ENCODE results near the gene PRDM16. TPM values are rescaled to one million over a fixed set of nuclear protein-coding genes. Genes with fewer than 3 reads are reported as not detected.

The PRDM16 gene
- polyA plus RNA-seq, 1 donor from 2014 or later = 0.21 TPM

- Histone ChIP-seq H3K4me2 (ENCODE audit: low read length) (no peak overlapping the region), H3K27ac (ENCODE audit: low read length) (no peak overlapping the region), H3K36me3 (ENCODE audit: insufficient read depth, low read length) (no peaks in the 10 kb centered on the region), H3K4me3 (ENCODE audit: low read length) (no peak overlapping the region), H3K9me2 (ENCODE audit: insufficient read depth, low read length) (no peaks in the 10 kb centered on the region), H3K9ac (ENCODE audit: low read length) (no peak overlapping the region), H3K79me2 (replicated peaks; ENCODE audit: insufficient read depth, low read length) (no peaks in the 10 kb centered on the region), H4K20me1 (ENCODE audit: insufficient read depth) (no peaks in the 10 kb centered on the region), H3F3A (ENCODE audit: insufficient read depth, low read length, poor library complexity, severe bottlenecking) (no peaks in the 10 kb centered on the region), H3K27me3 (ENCODE audit: insufficient read depth, low read depth, low read length) (no peaks in the 10 kb centered on the region), H3K9me3 (ENCODE audit: low read length) (no peaks in the 10 kb centered on the region), H2AFZ (ENCODE audit: low read depth, low read length) (no peak overlapping the region)
- TF ChIP-seq MXI1 (conservative IDR thresholded peaks at IDR 0.05; ENCODE audit: poor library complexity, severe bottlenecking) = no peak
- TF ChIP-seq TAF1 (IDR thresholded peaks at IDR 0.05; ENCODE audit: low read depth) = no peak
- TF ChIP-seq RAD21 (conservative IDR thresholded peaks at IDR 0.05) = no peak
- no peak for TF ChIP-seq REST (IDR thresholded peaks at IDR 0.05; ENCODE audit: borderline replicate concordance)
- no peak for TF ChIP-seq EZH2 (IDR thresholded peaks at IDR 0.05; ENCODE audit: borderline replicate concordance, insufficient read depth, low read length, poor library complexity, severe bottlenecking)
- TF ChIP-seq POLR2AphosphoS5 (IDR thresholded peaks at IDR 0.05) = no peak
- no peak for TF ChIP-seq SMC3 (conservative IDR thresholded peaks at IDR 0.05; ENCODE audit: poor library complexity)
- TF ChIP-seq EP300 (conservative IDR thresholded peaks at IDR 0.05; ENCODE audit: poor library complexity, severe bottlenecking) = no peak
- no peak for TF ChIP-seq CTCF (IDR thresholded peaks at IDR 0.05; ENCODE audit: poor library complexity, severe bottlenecking)
Measured at GRCh38 chr1:3476666-3477065, 407.7 kb downstream of the PRDM16 start.

GRCh38 chr1:3477241-3477995 is 408.4 kb downstream of the PRDM16 start:
- Histone ChIP-seq H3K9me3 (ENCODE audit: low read length) (no peaks in the 10 kb centered on the region), H3K9me2 (ENCODE audit: insufficient read depth, low read length) (no peaks in the 10 kb centered on the region), H3K9ac (ENCODE audit: low read length) (no peak overlapping the region), H3K27ac (ENCODE audit: low read length) (no peak overlapping the region), H3K4me2 (ENCODE audit: low read length) (no peak overlapping the region), H3K36me3 (ENCODE audit: insufficient read depth, low read length) (no peaks in the 10 kb centered on the region), H2AFZ (ENCODE audit: low read depth, low read length) (no peak overlapping the region), H3K4me3 (ENCODE audit: low read length) (no peak overlapping the region), H3K27me3 (ENCODE audit: insufficient read depth, low read depth, low read length) (no peaks in the 10 kb centered on the region), H3F3A (ENCODE audit: insufficient read depth, low read length, poor library complexity, severe bottlenecking) (no peaks in the 10 kb centered on the region), H3K79me2 (replicated peaks; ENCODE audit: insufficient read depth, low read length) (no peaks in the 10 kb centered on the region), H4K20me1 (ENCODE audit: insufficient read depth) (no peaks in the 10 kb centered on the region)
- TF ChIP-seq TAF1 (IDR thresholded peaks at IDR 0.05; ENCODE audit: low read depth) (no peak), CTCF (IDR thresholded peaks at IDR 0.05; ENCODE audit: poor library complexity, severe bottlenecking) (no peak), MXI1 (conservative IDR thresholded peaks at IDR 0.05; ENCODE audit: poor library complexity, severe bottlenecking) (no peak)

Measured in neural cell (in vitro differentiated cells).